ENCODE data around the gene DENND1A.
"Not testable (repeated sequence)": the region's sequence is repeated elsewhere in the genome, so short reads cannot be mapped to it uniquely, and the experiment has no call there.

The DENND1A gene

GRCh38 chr9:123407217-123407851 is 522.6 kb downstream of the DENND1A start:
- in situ Hi-C loops (cut with HindIII; ENCODE audit: low sequenced_read_pairs): no loop called here

GRCh38 chr9:123406691-123407216 is 523.2 kb downstream of the DENND1A start:
- in situ Hi-C loops (cut with HindIII; ENCODE audit: low sequenced_read_pairs): no loop called here

GRCh38 chr9:123406016-123406415 is 523.9 kb downstream of the DENND1A start:
- in situ Hi-C loops (cut with HindIII; ENCODE audit: low sequenced_read_pairs): no loop called here

- in situ Hi-C loops (cut with HindIII; ENCODE audit: low sequenced_read_pairs): no loop called here
These were observed 526.9 kb downstream of the DENND1A start for GRCh38 chr9:123402981-123403509.

GRCh38 chr9:123401879-123402513 is 527.9 kb downstream of the DENND1A start:
- in situ Hi-C loops (cut with HindIII; ENCODE audit: low sequenced_read_pairs): no loop called here

GRCh38 chr9:123400926-123401503 is 528.9 kb downstream of the DENND1A start:
- in situ Hi-C loops (cut with HindIII; ENCODE audit: low sequenced_read_pairs): no loop called here

- in situ Hi-C loops (cut with HindIII; ENCODE audit: low sequenced_read_pairs): no loop called here
These were observed 530.0 kb downstream of the DENND1A start for GRCh38 chr9:123399803-123400378.

GRCh38 chr9:123398938-123399337 is 531.0 kb downstream of the DENND1A start:
- in situ Hi-C loops (cut with HindIII; ENCODE audit: low sequenced_read_pairs): not testable (repeated sequence)

- in situ Hi-C loops (cut with HindIII; ENCODE audit: low sequenced_read_pairs): no loop called here
These were observed 532.0 kb downstream of the DENND1A start for GRCh38 chr9:123397975-123398374.

- in situ Hi-C loops (cut with HindIII; ENCODE audit: low sequenced_read_pairs): no loop called here
These were observed 534.0 kb downstream of the DENND1A start for GRCh38 chr9:123395689-123396511.

GRCh38 chr9:123395276-123395688 is 534.6 kb downstream of the DENND1A start:
- in situ Hi-C loops (cut with HindIII; ENCODE audit: low sequenced_read_pairs): no loop called here

- in situ Hi-C loops (cut with HindIII; ENCODE audit: low sequenced_read_pairs): no loop called here
These were observed 535.4 kb downstream of the DENND1A start for GRCh38 chr9:123394291-123395235.

- in situ Hi-C loops (cut with HindIII; ENCODE audit: low sequenced_read_pairs): no loop called here
These were observed 537.1 kb downstream of the DENND1A start for GRCh38 chr9:123392802-123393201.

GRCh38 chr9:123391946-123392345 is 538.0 kb downstream of the DENND1A start:
- in situ Hi-C loops (cut with HindIII; ENCODE audit: low sequenced_read_pairs): no loop called here

- in situ Hi-C loops (cut with HindIII; ENCODE audit: low sequenced_read_pairs): no loop called here
These were observed 538.7 kb downstream of the DENND1A start for GRCh38 chr9:123391233-123391632.

- in situ Hi-C loops (cut with HindIII; ENCODE audit: low sequenced_read_pairs): no loop called here
These were observed 539.4 kb downstream of the DENND1A start for GRCh38 chr9:123390337-123391135.

- in situ Hi-C loops (cut with HindIII; ENCODE audit: low sequenced_read_pairs): no loop called here
These were observed 540.2 kb downstream of the DENND1A start for GRCh38 chr9:123389698-123390097.

GRCh38 chr9:123389070-123389469 is 540.9 kb downstream of the DENND1A start:
- in situ Hi-C loops (cut with HindIII; ENCODE audit: low sequenced_read_pairs): no loop called here

- in situ Hi-C loops (cut with HindIII; ENCODE audit: low sequenced_read_pairs): no loop called here
These were observed 542.2 kb downstream of the DENND1A start for GRCh38 chr9:123387686-123388085.

All from DLD1 (cell line).